GM12878 (cell line): ENCODE results near the gene CABLES1. TPM values are rescaled to one million over a fixed set of nuclear protein-coding genes. Genes with fewer than 3 reads are reported as not detected.

Experiments used
- ATAC-seq: fragments of 200-7000 bp; cut with Tn5 transposase; 3 replicates; pipeline ENCODE4 v1.9.1; 2020; ENCODE audit warnings: mild to moderate bottlenecking, moderate library complexity
- BruUV-seq: library from RNA; stranded (reverse); fragments of 400-500 nt; replicated peaks from 2 replicates; lab custom pipeline; 2021; lab: Mats Ljungman, UMichigan
- CTCF ChIA-PET: fragments of 300-600 bp; sonication (Branson Sonifier 250); formaldehyde crosslinking; extraction: SDS; loops from one replicate; lab custom pipeline; 2021; ENCODE audit warnings: inconsistent platforms; lab: Yijun Ruan, JAX
- POLR2A ChIA-PET: fragments of 350-600 bp; formaldehyde crosslinking; extraction: SDS; loops from one replicate; lab custom pipeline; 2021; ENCODE audit warnings: inconsistent platforms; lab: Charles Lee
- RAD21 ChIA-PET: fragments of 300-600 bp; sonication (Branson Sonifier 250); formaldehyde crosslinking; loops from one replicate; lab custom pipeline; 2023; ENCODE audit warnings: antibody characterized with exemption; ENCODE audit not compliant: unreplicated experiment; lab: Charles Lee
- SMC1A ChIA-PET: fragments of 300-600 bp; sonication (Branson Sonifier 250); formaldehyde crosslinking; loops from one replicate; lab custom pipeline; 2023; ENCODE audit not compliant: unreplicated experiment, uncharacterized antibody; lab: Charles Lee
- DNase-seq: peaks from one replicate; pipeline ENCODE4 v3.0.0-alpha.2; 2011; ENCODE audit warnings: low read depth, low spot score
- FAIRE-seq: peaks from 3 replicates; lab custom pipeline; 2011; peaks lifted over from hg19 to GRCh38; lab: Jason Lieb, UNC
- H2AFZ ChIP-seq: 2 replicates; pipeline ENCODE4 v1.6.0; 2011; ENCODE audit warnings: low read depth, low read length, control low read depth; ENCODE audit not compliant: control insufficient read depth
- H3K27ac ChIP-seq: 2 replicates; pipeline ENCODE4 v1.5.1; 2011; ENCODE audit warnings: control low read depth; ENCODE audit not compliant: control insufficient read depth, insufficient read depth
- H3K27me3 ChIP-seq, 2 experiments: replicated peaks in 1 of 2; 2 replicates each; pipeline versions ENCODE4 v1.6.0 to v1.6.1; 2011; ENCODE audit warnings: low read length in 1 of 2; ENCODE audit not compliant: control insufficient read depth in 2 of 2, insufficient read depth in 2 of 2
- H3K36me3 ChIP-seq, 2 experiments: 2 replicates each; pipeline ENCODE4 v1.5.1; 2011; ENCODE audit warnings: low read length in 1 of 2; ENCODE audit not compliant: control insufficient read depth in 2 of 2, insufficient read depth in 2 of 2
- H3K4me1 ChIP-seq: 2 replicates; pipeline ENCODE4 v1.6.1; 2011; ENCODE audit warnings: mild to moderate bottlenecking, low read length, moderate library complexity, mixed read lengths; ENCODE audit not compliant: control insufficient read depth, insufficient read depth
- H3K4me2 ChIP-seq: 2 replicates; pipeline ENCODE4 v1.6.0; 2011; ENCODE audit warnings: control low read depth; ENCODE audit not compliant: control insufficient read depth, insufficient read depth
- H3K4me3 ChIP-seq: fragments of 200-600 bp; sonication (generic); 2 replicates; pipeline ENCODE4 v1.5.1; 2016
- H3K79me2 ChIP-seq: 2 replicates; pipeline ENCODE4 v1.6.0; 2011; ENCODE audit warnings: low read length; ENCODE audit not compliant: control insufficient read depth, insufficient read depth
- H3K9ac ChIP-seq: 2 replicates; pipeline ENCODE4 v1.8.0; 2011; ENCODE audit warnings: low read length, control low read depth, mixed read lengths; ENCODE audit not compliant: control insufficient read depth, insufficient read depth
- H3K9me3 ChIP-seq: replicated peaks from 3 replicates; pipeline ENCODE4 v1.5.1; 2011; ENCODE audit warnings: mild to moderate bottlenecking, low read length; ENCODE audit not compliant: control insufficient read depth, insufficient read depth
- H4K20me1 ChIP-seq: 2 replicates; pipeline ENCODE4 v1.6.0; 2011; ENCODE audit not compliant: control insufficient read depth, insufficient read depth
- ATF3 ChIP-seq: IDR thresholded peaks from 2 replicates; pipeline ENCODE4 v1.6.1; 2011; ENCODE audit warnings: low read depth, mild to moderate bottlenecking, low read length, moderate library complexity, borderline replicate concordance; ENCODE audit errors: extremely low read depth
- WGBS: methylation state at CpG from one replicate; pipeline ENCODE4 v1.1.6; 2016; ENCODE audit warnings: low lambda C conversion rate; ENCODE audit not compliant: insufficient replicate concordance, insufficient coverage; ENCODE audit errors: missing lambda C conversion rate; 5-methylcytosine and 5-hydroxymethylcytosine counted together
- in situ Hi-C: fragments of 300-500 bp; cut with MboI; formaldehyde crosslinking; loops from 9 replicates; pipeline ENCODE4 v1.14.3; 2018; ENCODE audit warnings: mixed read lengths
- intact Hi-C: fragments of 100-400 bp; cut with micrococcal nuclease; formaldehyde crosslinking; loops from one replicate; pipeline ENCODE4 v1.14.2; 2022; ENCODE audit not compliant: unreplicated experiment
- polyA plus RNA-seq, 11 experiments: library from polyadenylated mRNA; depleted of rRNA in 4 of 11; unstranded in 6 of 11; stranded (reverse) in 5 of 11; fragments of >200 nt; fragmentation: Nextera tagmentation in 4 of 11; fragmentation: Illumina TruSeq in 1 of 11; extraction: Ambion mirVana in 4 of 11; extraction: Trizol in 1 of 11; gene quantifications; 1 replicate in 1 of 11; 2 replicates in 10 of 11; pipeline versions ENCODE4 v1.2.1 to v1.2.3, GENCODE V29; 2011 to 2016; ENCODE audit warnings: inconsistent platforms in 2 of 11, missing spikeins in 2 of 11, low read depth in 1 of 11
- total RNA-seq, 4 experiments: library from RNA; depleted of rRNA in 3 of 4; stranded (reverse); fragments of >200 nt in 3 of 4; fragmentation: Illumina TruSeq in 1 of 4; extraction: Trizol in 1 of 4; gene quantifications; 2 replicates each; pipeline versions ENCODE4 v1.2.1 to v1.2.3, GENCODE V29; 2013 to 2021
- TF ChIP-seq, protein P1 (sequence below): IDR thresholded peaks from 2 replicates; pipeline ENCODE4 v1.6.1; 2012; ENCODE audit warnings: improper control_type of control experiment, low read depth, low read length; ENCODE audit not compliant: insufficient replicate concordance

The CABLES1 gene
- total and polyA plus RNA-seq, 10 of the 15 experiments (the other 5 are each of a cell fraction or from before 2014, with no cell fraction given): 2.9 to 27.2 (median 8.2) TPM

GRCh38 chr18:23115683-23116096, 19.6 kb upstream of the CABLES1 start:
- WGBS: 18% methylated on average over 5 of the region's 5 CpGs
- CTCF ChIA-PET: no interaction called here
- intact Hi-C loops: loop anchor here (10.0 kb wide), 1 partner anchor 71 kb away; no protein-coding TSS in a partner anchor
- no peak for ATAC-seq
- no peak for FAIRE-seq
- no TSS peak for BruUV-seq
- Histone ChIP-seq H4K20me1 (no peaks in the 10 kb centered on the region), H3K9ac (no peak overlapping the region), H3K4me1 (no peaks in the 10 kb centered on the region)
- in situ Hi-C loops: no loop called here
- no peak for DNase-seq
- no peak for TF ChIP-seq ATF3
- TF ChIP-seq, protein P1, sequence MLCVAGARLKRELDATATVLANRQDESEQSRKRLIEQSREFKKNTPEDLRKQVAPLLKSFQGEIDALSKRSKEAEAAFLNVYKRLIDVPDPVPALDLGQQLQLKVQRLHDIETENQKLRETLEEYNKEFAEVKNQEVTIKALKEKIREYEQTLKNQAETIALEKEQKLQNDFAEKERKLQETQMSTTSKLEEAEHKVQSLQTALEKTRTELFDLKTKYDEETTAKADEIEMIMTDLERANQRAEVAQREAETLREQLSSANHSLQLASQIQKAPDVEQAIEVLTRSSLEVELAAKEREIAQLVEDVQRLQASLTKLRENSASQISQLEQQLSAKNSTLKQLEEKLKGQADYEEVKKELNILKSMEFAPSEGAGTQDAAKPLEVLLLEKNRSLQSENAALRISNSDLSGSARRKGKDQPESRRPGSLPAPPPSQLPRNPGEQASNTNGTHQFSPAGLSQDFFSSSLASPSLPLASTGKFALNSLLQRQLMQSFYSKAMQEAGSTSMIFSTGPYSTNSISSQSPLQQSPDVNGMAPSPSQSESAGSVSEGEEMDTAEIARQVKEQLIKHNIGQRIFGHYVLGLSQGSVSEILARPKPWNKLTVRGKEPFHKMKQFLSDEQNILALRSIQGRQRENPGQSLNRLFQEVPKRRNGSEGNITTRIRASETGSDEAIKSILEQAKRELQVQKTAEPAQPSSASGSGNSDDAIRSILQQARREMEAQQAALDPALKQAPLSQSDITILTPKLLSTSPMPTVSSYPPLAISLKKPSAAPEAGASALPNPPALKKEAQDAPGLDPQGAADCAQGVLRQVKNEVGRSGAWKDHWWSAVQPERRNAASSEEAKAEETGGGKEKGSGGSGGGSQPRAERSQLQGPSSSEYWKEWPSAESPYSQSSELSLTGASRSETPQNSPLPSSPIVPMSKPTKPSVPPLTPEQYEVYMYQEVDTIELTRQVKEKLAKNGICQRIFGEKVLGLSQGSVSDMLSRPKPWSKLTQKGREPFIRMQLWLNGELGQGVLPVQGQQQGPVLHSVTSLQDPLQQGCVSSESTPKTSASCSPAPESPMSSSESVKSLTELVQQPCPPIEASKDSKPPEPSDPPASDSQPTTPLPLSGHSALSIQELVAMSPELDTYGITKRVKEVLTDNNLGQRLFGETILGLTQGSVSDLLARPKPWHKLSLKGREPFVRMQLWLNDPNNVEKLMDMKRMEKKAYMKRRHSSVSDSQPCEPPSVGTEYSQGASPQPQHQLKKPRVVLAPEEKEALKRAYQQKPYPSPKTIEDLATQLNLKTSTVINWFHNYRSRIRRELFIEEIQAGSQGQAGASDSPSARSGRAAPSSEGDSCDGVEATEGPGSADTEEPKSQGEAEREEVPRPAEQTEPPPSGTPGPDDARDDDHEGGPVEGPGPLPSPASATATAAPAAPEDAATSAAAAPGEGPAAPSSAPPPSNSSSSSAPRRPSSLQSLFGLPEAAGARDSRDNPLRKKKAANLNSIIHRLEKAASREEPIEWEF: no peak
- TF ChIP-seq, all 136 proteins: peak for 0
- SMC1A ChIA-PET: interaction anchor here (1.6 kb wide), 1 partner anchor 11 kb away, joined by 4 read pairs; no protein-coding TSS in a partner anchor
- no peak overlapping the region for H3K4me3 ChIP-seq
- H3K4me2 ChIP-seq: no peak overlapping the region
- RAD21 ChIA-PET: no interaction called here
- H3K36me3 ChIP-seq: no peaks in the 10 kb centered on the region
- POLR2A ChIA-PET: interaction anchor here (0.6 to 0.7 kb wide), 2 partner anchors 31 to 293 kb away, joined by 3 to 4 read pairs; no protein-coding TSS in a partner anchor
- H3K27me3 ChIP-seq: no peaks in the 10 kb centered on the region; a peak in 1 of 4 replicates
- no peaks in the 10 kb centered on the region for H3K79me2 ChIP-seq
- H2AFZ ChIP-seq: no peak overlapping the region
- no peak overlapping the region for H3K27ac ChIP-seq
- no peaks in the 10 kb centered on the region for H3K9me3 ChIP-seq
